Measurements from ENCODE around the gene ZFAND6.
"Not testable (repeated sequence)": the region's sequence is repeated elsewhere in the genome, so short reads cannot be mapped to it uniquely, and the experiment has no call there.

ZFAND6 gene

DNA sequence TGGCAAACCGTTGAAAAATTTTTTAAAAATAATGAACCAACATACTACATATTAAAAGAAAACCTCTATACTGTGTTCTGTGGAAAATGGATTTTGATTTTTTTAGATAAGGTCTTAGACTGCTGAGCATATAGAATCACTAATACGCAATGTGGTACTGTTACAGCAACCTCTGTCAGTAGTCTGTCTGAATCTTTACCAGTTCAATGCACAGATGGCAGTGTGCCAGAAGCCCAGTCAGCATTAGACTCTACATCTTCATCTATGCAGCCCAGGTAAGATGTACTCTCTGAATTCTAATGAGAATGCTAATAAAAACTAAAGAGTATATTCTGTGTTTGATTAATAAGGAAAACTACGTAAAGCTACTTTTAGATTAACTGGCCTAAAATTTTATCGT, 62.1 kb downstream of the ZFAND6 start:
- H4K20me1 ChIP-seq (ENCODE audit: insufficient read depth, low read length), result no peaks in the 10 kb centered on the region
- H3K79me2 ChIP-seq (ENCODE audit: insufficient read depth, low read length), result peaks cover 39% of the 10 kb centered on the region
- TF ChIP-seq, protein P1, sequence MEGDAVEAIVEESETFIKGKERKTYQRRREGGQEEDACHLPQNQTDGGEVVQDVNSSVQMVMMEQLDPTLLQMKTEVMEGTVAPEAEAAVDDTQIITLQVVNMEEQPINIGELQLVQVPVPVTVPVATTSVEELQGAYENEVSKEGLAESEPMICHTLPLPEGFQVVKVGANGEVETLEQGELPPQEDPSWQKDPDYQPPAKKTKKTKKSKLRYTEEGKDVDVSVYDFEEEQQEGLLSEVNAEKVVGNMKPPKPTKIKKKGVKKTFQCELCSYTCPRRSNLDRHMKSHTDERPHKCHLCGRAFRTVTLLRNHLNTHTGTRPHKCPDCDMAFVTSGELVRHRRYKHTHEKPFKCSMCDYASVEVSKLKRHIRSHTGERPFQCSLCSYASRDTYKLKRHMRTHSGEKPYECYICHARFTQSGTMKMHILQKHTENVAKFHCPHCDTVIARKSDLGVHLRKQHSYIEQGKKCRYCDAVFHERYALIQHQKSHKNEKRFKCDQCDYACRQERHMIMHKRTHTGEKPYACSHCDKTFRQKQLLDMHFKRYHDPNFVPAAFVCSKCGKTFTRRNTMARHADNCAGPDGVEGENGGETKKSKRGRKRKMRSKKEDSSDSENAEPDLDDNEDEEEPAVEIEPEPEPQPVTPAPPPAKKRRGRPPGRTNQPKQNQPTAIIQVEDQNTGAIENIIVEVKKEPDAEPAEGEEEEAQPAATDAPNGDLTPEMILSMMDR (IDR thresholded peaks at IDR 0.05; ENCODE audit: low read length), result no peak
- TF ChIP-seq EZH2 (IDR thresholded peaks at IDR 0.05; ENCODE audit: borderline replicate concordance, low read length), result no peak
- H3K4me2 ChIP-seq (ENCODE audit: low read length), result no peak overlapping the region
- no peak overlapping the region for H3K4me3 ChIP-seq (ENCODE audit: low read depth, low read length, poor library complexity, severe bottlenecking)
- peaks cover 10% of the 10 kb centered on the region for H3K4me1 ChIP-seq (ENCODE audit: insufficient read depth, low read length, severe bottlenecking)
- H3F3A ChIP-seq (ENCODE audit: insufficient read depth, low read length), result no peaks in the 10 kb centered on the region
- H3K9me3 ChIP-seq (ENCODE audit: low read length), result no peaks in the 10 kb centered on the region
- no peak overlapping the region for H2AFZ ChIP-seq (ENCODE audit: low read length)
- no peak overlapping the region for H3K9ac ChIP-seq (ENCODE audit: low read length)
- H3K27me3 ChIP-seq (ENCODE audit: insufficient read depth, low read length), result no peaks in the 10 kb centered on the region
- no peak overlapping the region for H3K27ac ChIP-seq (ENCODE audit: low read depth, low read length, poor library complexity, severe bottlenecking)
- H3K9me2 ChIP-seq (ENCODE audit: low read depth, low read length), result no peaks in the 10 kb centered on the region
- H3K36me3 ChIP-seq (ENCODE audit: insufficient read depth, low read length), result peaks cover 58% of the 10 kb centered on the region

DNA sequence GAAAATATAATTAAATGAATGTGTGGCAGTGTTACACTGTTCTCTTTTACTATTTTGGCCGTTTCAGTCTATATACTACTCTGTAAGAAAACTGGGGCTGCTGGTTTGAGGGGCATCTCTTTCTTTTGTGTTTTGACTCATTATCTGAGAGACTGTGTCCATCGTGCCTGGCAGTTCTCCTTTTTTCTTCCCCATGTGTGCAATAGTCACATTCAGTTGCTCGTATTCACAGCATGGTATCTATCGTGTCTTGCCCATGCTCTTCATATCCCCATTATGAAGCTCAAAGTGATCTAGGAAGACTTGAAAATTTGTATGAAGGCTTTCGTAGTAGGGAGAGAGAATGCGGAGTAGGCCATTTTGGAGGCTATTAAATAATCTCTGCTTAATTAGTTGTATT, 63.6 kb downstream of the ZFAND6 start:
- Histone ChIP-seq H3K9me3 (ENCODE audit: low read length) (no peaks in the 10 kb centered on the region), H3K79me2 (ENCODE audit: insufficient read depth, low read length) (peaks cover 27% of the 10 kb centered on the region), H3K9ac (ENCODE audit: low read length) (no peak overlapping the region), H3K4me1 (ENCODE audit: insufficient read depth, low read length, severe bottlenecking) (peaks cover 10% of the 10 kb centered on the region), H3K27ac (ENCODE audit: low read depth, low read length, poor library complexity, severe bottlenecking) (no peak overlapping the region), H3K27me3 (ENCODE audit: insufficient read depth, low read length) (no peaks in the 10 kb centered on the region), H2AFZ (ENCODE audit: low read length) (no peak overlapping the region), H3K9me2 (ENCODE audit: low read depth, low read length) (no peaks in the 10 kb centered on the region), H3K4me3 (ENCODE audit: low read depth, low read length, poor library complexity, severe bottlenecking) (no peak overlapping the region), H3F3A (ENCODE audit: insufficient read depth, low read length) (no peaks in the 10 kb centered on the region), H3K4me2 (ENCODE audit: low read length) (no peak overlapping the region), H3K36me3 (ENCODE audit: insufficient read depth, low read length) (peaks cover 63% of the 10 kb centered on the region), H4K20me1 (ENCODE audit: insufficient read depth, low read length) (no peaks in the 10 kb centered on the region)
- TF ChIP-seq, protein P1 (IDR thresholded peaks at IDR 0.05; ENCODE audit: low read length), result no peak

DNA sequence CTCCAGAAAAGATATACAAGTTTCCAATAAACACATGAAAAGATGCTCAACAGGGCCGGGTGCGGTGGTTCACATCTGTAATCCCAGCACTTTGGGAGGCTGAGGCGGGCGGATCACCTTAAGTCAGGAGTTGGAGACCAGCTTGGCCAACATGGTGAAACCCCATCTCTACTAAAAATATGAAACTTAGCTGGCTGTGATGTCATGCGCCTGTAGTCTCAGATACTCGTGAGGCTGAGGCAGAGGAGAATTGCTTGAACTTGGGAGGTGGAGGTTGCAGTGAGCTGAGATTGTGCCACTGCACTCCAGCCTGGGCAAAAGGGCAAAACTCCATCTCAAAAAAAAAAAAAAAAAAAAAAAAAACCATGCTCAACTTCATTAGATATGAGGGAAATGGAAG, 67.8 kb downstream of the ZFAND6 start:
- H3K9me2 ChIP-seq (ENCODE audit: low read depth, low read length); H4K20me1 ChIP-seq (ENCODE audit: insufficient read depth, low read length); H3K27ac ChIP-seq (ENCODE audit: low read depth, low read length, poor library complexity, severe bottlenecking); H3K4me3 ChIP-seq (ENCODE audit: low read depth, low read length, poor library complexity, severe bottlenecking); H3K27me3 ChIP-seq (ENCODE audit: insufficient read depth, low read length); H3F3A ChIP-seq (ENCODE audit: insufficient read depth, low read length); H3K9ac ChIP-seq (ENCODE audit: low read length); H3K4me1 ChIP-seq (ENCODE audit: insufficient read depth, low read length, severe bottlenecking); H3K79me2 ChIP-seq (ENCODE audit: insufficient read depth, low read length); H3K9me3 ChIP-seq (ENCODE audit: low read length); H3K4me2 ChIP-seq (ENCODE audit: low read length); H2AFZ ChIP-seq (ENCODE audit: low read length): not testable (repeated sequence)
- peaks cover 86% of the 10 kb centered on the region for H3K36me3 ChIP-seq (ENCODE audit: insufficient read depth, low read length)

DNA sequence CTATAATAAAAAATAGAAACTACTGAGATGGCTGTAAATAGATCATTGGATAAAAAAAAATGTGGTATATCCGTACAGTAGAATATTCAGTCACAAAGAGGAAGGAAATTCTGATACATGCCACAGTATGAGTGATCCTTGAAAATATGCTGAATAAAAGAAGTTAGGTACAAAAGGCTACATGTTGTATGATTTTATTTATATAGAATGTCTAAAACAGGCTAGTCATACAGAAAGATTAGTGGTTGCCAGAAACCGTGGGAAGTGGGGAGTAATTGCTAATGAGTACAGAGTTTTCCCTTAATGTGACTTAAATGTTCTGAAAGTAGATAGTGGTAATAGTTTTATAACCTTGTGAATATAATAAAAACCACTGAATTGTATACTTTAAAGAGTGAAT, 68.4 kb downstream of the ZFAND6 start:
- H3K4me1 ChIP-seq (ENCODE audit: insufficient read depth, low read length, severe bottlenecking), result no peaks in the 10 kb centered on the region
- no peaks in the 10 kb centered on the region for H3K27me3 ChIP-seq (ENCODE audit: insufficient read depth, low read length)
- no peak overlapping the region for H3K4me3 ChIP-seq (ENCODE audit: low read depth, low read length, poor library complexity, severe bottlenecking)
- no peaks in the 10 kb centered on the region for H4K20me1 ChIP-seq (ENCODE audit: insufficient read depth, low read length)
- peaks cover 86% of the 10 kb centered on the region for H3K36me3 ChIP-seq (ENCODE audit: insufficient read depth, low read length)
- H3F3A ChIP-seq (ENCODE audit: insufficient read depth, low read length), result no peaks in the 10 kb centered on the region
- no peak overlapping the region for H2AFZ ChIP-seq (ENCODE audit: low read length)
- no peaks in the 10 kb centered on the region for H3K9me3 ChIP-seq (ENCODE audit: low read length)
- no peaks in the 10 kb centered on the region for H3K9me2 ChIP-seq (ENCODE audit: low read depth, low read length)
- no peaks in the 10 kb centered on the region for H3K79me2 ChIP-seq (ENCODE audit: insufficient read depth, low read length)
- no peak for TF ChIP-seq EZH2 (IDR thresholded peaks at IDR 0.05; ENCODE audit: borderline replicate concordance, low read length)
- TF ChIP-seq, protein P1 (IDR thresholded peaks at IDR 0.05; ENCODE audit: low read length), result no peak
- no peak overlapping the region for H3K4me2 ChIP-seq (ENCODE audit: low read length)
- no peak overlapping the region for H3K9ac ChIP-seq (ENCODE audit: low read length)
- H3K27ac ChIP-seq (ENCODE audit: low read depth, low read length, poor library complexity, severe bottlenecking), result no peak overlapping the region

All from OCI-LY1 (cell line).